ENCODE measurements around the gene SLC2A3.
"Not testable (repeated sequence)": the region's sequence is repeated elsewhere in the genome, so short reads cannot be mapped to it uniquely, and the experiment has no call there.

SLC2A3 gene

DNA sequence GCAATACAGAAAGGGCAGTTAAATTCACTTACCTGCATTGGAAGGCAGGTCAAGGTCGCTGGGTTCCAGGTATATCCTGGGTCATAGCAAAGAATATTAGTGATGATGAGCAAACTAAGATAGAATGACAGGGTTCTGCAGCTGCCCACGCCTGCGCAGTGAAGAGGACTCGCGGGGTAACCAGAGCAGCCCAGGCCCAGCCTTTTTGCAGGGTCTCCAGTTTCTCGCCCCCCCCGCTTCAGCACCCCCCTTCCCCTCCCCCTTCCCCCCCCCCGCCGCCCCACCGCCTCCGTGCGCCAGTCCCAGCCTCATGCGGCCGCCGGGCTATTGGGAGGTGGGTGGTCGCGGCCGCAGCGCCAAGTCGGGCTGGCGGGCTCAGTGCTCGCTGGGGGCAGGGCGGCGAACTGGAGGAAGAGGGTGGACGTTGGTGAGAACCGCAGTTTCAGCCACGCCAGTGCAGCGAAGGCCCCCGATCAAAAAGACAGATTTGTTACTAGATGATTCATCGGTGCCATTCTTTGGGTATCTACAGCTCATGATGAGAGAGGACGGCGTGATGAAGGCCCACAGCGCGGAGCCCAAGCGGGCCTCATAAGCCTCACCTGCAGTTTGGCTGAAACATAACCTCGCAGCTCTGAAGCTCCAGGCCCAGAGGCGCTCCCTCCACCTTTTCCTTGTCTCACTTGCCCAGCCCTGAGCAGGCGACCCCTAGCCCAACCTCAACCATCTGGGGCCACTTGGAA is 20.2 kb downstream of the SLC2A3 start:
- peak; percentile 12 for DNase-seq

GRCh38 chr12:7910106-7910505 is 25.9 kb downstream of the SLC2A3 start:
- not testable (repeated sequence) for DNase-seq

- DNase-seq, result no peak
Measured at GRCh38 chr12:7907009-7907408, 29.0 kb downstream of the SLC2A3 start.

- not testable (repeated sequence) for DNase-seq
Measured at GRCh38 chr12:7906303-7906702, 29.7 kb downstream of the SLC2A3 start.

- DNase-seq, result not testable (repeated sequence)
Measured at GRCh38 chr12:7905600-7906125, 30.3 kb downstream of the SLC2A3 start.

DNA sequence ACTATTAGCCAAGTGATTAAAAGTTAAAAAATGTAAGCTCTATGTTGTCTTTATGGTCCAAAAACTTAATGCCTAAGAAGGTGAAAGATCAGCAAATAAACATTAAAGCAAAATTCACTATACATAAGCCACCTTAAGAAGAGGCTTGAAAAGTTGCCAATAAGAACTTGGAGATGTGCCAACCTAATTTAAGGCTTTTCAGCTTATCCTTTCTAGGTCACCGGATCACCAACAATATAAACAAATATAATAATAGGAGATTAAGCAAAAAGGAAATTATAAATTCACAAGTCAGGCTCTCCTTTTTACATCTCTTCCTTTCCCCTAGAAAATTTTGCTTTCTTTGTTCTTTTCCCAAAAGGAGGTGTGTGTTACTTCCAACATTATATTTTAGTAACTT is 30.9 kb downstream of the SLC2A3 start:
- no peak for DNase-seq

- not testable (repeated sequence) for DNase-seq
Measured at GRCh38 chr12:7902416-7902815, 33.6 kb downstream of the SLC2A3 start.

DNA sequence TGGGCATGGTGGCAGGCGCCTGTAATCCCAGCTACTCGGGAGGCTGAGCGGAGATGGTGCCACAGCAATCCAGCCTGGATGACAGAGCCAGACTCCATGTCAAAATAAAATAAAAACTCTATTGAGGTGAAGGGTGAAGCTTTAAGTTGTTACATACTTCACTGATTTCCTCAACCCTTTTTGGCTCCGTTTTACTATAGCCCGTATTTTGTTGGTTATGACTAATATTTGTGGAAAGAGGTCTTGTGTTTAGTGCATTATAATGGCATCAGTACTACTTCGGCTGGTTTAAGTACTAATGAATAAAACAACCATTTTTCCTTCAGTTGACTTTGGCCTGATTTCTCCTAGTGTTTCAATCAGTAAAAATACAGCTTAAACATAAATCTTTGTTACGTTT is 36.2 kb downstream of the SLC2A3 start:
- no peak for DNase-seq

DNA sequence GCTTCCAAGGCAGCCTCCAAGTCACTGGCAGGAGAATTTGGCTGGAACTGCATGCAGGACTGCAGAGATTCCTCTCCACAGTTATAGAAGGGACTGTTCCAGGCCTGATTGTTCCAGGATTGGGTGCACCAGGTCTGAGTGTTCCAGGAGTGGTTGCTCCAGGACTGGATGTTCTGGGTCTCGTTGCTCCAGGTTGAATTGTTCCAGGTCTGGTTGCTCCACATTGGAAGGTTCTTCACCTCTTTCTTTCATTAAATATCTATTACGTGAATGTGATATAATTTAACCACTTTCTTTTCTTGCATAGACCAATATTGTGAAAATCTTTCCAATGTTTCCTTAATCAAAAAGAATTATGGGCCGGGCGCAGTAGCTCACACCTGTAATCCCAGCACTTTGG is 39.3 kb downstream of the SLC2A3 start:
- not testable (repeated sequence) for DNase-seq

DNA sequence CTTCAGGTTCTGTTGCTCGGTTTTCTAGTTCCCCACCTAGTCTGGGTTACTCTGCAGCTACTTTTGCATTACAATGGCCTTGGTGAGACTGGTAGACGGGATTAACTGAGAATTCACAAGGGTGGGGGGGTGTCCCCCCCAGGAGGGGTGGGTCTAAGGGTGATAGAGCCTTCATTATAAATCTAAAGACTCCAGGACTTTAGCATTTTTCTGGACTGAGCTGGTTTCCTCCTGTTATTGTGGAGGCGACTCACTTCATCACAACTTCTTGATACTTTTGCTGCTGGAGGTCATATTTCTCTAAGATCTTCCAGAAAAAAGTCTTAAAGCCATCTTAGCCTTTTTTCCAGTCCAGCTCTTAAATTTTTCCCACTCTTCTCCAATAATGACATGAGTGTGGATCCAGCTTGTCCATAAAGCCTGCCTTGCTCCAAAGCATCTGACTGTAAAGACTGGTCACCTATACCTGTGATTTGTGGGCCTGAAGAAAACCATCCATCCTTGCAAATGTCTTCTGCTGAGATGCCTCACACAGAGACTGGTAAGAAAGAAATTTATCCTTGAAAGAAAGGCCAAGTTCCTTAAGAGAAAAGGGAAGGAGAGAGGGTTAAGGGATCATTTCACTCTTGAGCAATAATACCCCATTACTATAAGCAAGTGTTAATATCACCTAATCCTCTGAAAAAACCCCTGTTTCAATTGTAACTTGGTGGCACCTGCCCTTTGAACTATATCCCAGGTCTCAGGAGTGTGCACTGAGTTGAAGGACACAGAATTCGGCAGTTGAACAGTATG is 43.6 kb downstream of the SLC2A3 start:
- no peak for DNase-seq

- DNase-seq, result no peak
Measured at GRCh38 chr12:7884689-7885088, 51.3 kb downstream of the SLC2A3 start.

DNA sequence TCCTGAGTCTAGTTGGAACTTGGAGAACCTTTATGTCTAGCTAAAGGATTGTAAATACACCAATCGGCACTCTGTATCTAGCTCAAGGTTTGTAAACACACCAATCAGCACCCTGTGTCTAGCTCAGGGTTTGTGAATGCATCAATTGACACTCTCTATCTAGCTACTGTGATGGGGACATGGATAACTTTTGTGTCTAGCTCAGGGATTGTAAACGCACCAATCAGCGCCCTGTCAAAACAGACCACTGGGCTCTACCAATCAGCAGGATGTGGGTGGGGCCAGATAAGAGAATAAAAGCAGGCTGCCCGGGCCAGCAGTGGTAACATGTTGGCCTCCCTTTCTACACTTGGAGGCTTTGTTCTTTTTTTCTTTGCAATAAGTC is 54.3 kb downstream of the SLC2A3 start:
- not testable (repeated sequence) for DNase-seq

DNA sequence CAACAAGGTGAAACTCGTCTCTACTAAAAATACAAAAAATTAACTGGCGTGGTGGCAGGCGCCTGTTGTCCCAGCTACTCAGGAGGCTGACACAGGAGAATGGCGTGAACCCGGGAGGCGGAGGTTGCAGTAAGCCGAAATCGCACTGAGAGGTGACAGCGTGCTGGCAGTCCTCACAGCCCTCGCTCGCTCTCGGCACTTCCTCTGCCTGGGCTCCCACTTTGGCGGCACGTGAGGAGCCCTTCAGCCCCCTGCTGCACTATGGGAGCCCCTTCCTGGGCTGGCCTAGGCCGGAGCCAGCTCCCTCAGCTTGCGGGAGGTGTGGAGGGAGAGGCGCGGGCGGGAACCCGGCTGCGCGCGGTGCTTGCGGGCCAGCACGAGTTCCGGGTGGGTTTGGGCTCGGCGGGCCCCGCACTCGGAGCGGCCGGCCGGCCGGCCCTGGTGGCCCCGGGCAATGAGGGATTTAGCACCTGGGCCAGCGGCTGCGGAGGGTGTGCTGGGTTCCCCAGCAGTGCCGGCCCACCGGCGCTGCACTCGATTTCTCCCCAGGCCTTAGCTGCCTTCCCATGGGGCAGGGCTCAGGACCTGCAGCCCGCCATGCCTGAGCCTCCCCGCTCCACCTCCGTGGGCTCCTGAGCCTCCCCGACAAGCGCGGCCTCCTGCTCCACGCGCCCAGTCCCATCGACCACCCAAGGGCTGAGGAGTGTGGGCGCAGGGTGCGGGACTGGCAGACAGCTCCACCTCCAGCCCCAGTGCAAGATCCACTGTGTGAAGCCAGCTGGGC is 54.8 kb downstream of the SLC2A3 start:
- not testable (repeated sequence) for DNase-seq

- DNase-seq, result no peak
Measured at GRCh38 chr12:7879246-7879645, 56.7 kb downstream of the SLC2A3 start.

- DNase-seq, result no peak
Measured at GRCh38 chr12:7877420-7877819, 58.6 kb downstream of the SLC2A3 start.

- DNase-seq, result no peak
Measured at GRCh38 chr12:7872566-7873319, 63.2 kb downstream of the SLC2A3 start, which contains the start of gene SLC2A14. Gene SLC2A14, minus strand, starts transcription at chr12:7872915. Its CDS starts 3,035 bp downstream, at chr12:7869880.

- DNase-seq, result no peak
Measured at GRCh38 chr12:7870335-7870734, 65.7 kb downstream of the SLC2A3 start.

Measured in activated naive CD4-positive, alpha-beta T cell treated with Interleukin-2 at 50 U/mL for 16 hours (primary cell).